Stimulated activated CD4-positive, alpha-beta T cell treated with anti-CD3 and anti-CD28 coated beads, Interleukin-4, amount 100 ng/mL, for 48 hours (primary cell): ENCODE results near the gene RNF144A.

Experiments
- DNase-seq, 2 donors: peaks; one replicate each; pipeline ENCODE4 v3.0.0-alpha.2; 2020; ENCODE audit warnings: low read depth in 2 of 2

RNF144A gene

GRCh38 chr2:7044253-7045250 lies 127.3 kb downstream of the RNF144A start:
- peak; percentile 31 to 51 for DNase-seq

GRCh38 chr2:7045601-7046590 lies 128.7 kb downstream of the RNF144A start:
- no peak for DNase-seq

- no peak for DNase-seq
These were observed 130.4 kb downstream of the RNF144A start for GRCh38 chr2:7047661-7048060.

GRCh38 chr2:7048762-7049294 lies 131.6 kb downstream of the RNF144A start:
- no peak for DNase-seq

- DNase-seq, result no peak
These were observed 135.2 kb downstream of the RNF144A start for GRCh38 chr2:7052404-7052803.

GRCh38 chr2:7053650-7054265 lies 136.5 kb downstream of the RNF144A start:
- no peak for DNase-seq

- DNase-seq, result no peak
These were observed 140.7 kb downstream of the RNF144A start for GRCh38 chr2:7057865-7058400.

GRCh38 chr2:7060156-7060555 lies 142.9 kb downstream of the RNF144A start:
- no peak for DNase-seq

GRCh38 chr2:7060631-7061449 lies 143.6 kb downstream of the RNF144A start:
- DNase-seq, result no peak

GRCh38 chr2:7061450-7061789 lies 144.2 kb downstream of the RNF144A start:
- DNase-seq, result no peak

GRCh38 chr2:7061921-7062320 lies 144.7 kb downstream of the RNF144A start:
- DNase-seq, result no peak

- no peak for DNase-seq
These were observed 146.6 kb downstream of the RNF144A start for GRCh38 chr2:7063789-7064188.

- DNase-seq, result no peak
These were observed 151.2 kb downstream of the RNF144A start for GRCh38 chr2:7068457-7068856.

- DNase-seq, result no peak
These were observed 153.3 kb downstream of the RNF144A start for GRCh38 chr2:7070483-7070882.

GRCh38 chr2:7071154-7071553 lies 153.9 kb downstream of the RNF144A start:
- no peak for DNase-seq

- no peak for DNase-seq
These were observed 154.8 kb downstream of the RNF144A start for GRCh38 chr2:7071916-7072556.

GRCh38 chr2:7073901-7074300 lies 156.7 kb downstream of the RNF144A start:
- DNase-seq, result no peak

- DNase-seq, result no peak
These were observed 158.6 kb downstream of the RNF144A start for GRCh38 chr2:7075834-7076233.

GRCh38 chr2:7077660-7078267 lies 160.6 kb downstream of the RNF144A start:
- DNase-seq, result no peak
